Transverse colon (tissue), 4 donors: Measurements from ENCODE around the gene SLC22A1.

Source experiments
- CTCF ChIP-seq, 5 experiments: fragments of 200-600 bp in 3 of 5; fragments of 450-650 bp in 2 of 5; sonication (generic) in 3 of 5; IDR thresholded peaks; 1 replicate in 2 of 5; 2 replicates in 3 of 5; pipeline ENCODE4 v1.5.1; 2016 to 2017; ENCODE audit warnings: antibody characterized with exemption in 5 of 5, inconsistent platforms in 3 of 5, mild to moderate bottlenecking in 2 of 5, moderate library complexity in 1 of 5
- POLR2A ChIP-seq: fragments of 450-650 bp; IDR thresholded peaks from one replicate; pipeline ENCODE4 v1.6.1; 2016; ENCODE audit warnings: antibody characterized with exemption, mild to moderate bottlenecking, moderate library complexity
- POLR2AphosphoS5 ChIP-seq, 3 donors: sonication (generic); formaldehyde crosslinking; IDR thresholded peaks; one replicate each; pipeline ENCODE4 v1.6.1; 2016; ENCODE audit warnings: antibody characterized with exemption in 3 of 3

GRCh38 chr6:160073272-160073671 is 48.3 kb upstream of the SLC22A1 start:
- TF ChIP-seq POLR2AphosphoS5 (IDR thresholded peaks at IDR 0.05) (no peak), CTCF (IDR thresholded peaks at IDR 0.05) (no peak), POLR2A (no peak)
